GM18519 (cell line): ENCODE results near the gene CROCC2.

Experiments used
- ATAC-seq: cut with Tn5 transposase; IDR thresholded peaks from one replicate; pipeline ENCODE4 v1.9.1; 2021; ENCODE audit warnings: mild to moderate bottlenecking, moderate library complexity; ENCODE audit not compliant: unreplicated experiment, low FRiP score

Gene CROCC2

DNA sequence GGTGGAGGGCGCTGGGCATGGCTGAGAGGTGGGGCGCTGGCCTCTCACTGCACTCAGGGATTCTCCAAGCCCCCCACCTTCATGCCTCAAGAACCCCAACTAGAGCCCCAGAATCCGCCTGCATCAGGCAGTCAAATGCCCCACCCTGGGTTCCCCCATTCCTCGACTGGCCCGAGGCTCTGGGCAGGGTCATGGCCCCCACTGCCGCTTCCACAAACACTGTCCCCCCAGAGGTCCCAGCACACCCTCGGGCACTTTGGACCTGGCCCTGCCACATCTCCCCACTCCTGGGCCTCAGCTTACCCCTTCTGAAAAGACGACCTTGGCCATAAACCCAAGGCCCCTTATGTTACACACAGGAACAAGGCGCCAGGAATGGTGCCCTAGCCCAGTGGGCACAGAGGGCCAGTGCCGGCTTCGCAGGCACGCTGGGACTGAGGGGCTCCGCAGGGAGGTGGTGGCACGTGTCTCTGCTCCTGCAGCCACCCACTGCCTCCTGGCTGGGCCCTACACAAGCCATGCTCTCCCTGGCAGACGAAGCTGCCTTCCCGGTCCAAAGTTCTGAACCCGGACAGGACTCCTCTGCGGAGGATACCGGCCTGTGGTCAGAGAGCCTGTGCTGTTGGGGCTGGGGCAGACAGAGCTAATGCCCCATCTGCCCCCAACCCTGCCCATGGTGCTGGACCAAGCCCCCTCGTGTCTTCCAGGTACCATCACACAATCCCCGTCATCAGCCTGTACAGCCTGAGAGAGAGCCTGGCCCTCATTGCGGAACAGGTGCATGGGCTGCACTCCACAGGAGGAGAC is 30.7 kb upstream of the CROCC2 start:
- no peak for ATAC-seq

DNA sequence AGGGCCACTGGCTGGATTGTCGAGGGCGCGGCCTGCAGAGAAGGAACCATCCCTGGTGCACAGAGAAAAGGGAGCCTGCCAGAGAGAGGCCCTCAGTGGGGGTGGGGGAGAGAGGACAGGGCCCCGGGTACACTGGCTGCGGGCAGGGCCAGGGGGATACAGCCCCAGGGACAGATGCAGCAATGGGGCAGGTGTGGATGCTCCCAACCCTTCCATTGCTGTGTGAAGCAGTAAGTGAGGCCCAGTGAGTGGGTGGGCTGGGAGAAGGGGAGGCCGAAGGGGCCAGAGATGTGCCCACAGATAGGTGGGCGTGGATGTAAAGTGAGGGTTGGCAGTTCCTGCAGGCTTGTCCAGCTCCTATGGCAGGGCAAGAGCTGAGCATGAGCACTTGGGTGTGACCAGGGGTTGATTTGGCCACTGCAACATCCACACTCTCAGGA is 30.1 kb upstream of the CROCC2 start:
- no peak for ATAC-seq

DNA sequence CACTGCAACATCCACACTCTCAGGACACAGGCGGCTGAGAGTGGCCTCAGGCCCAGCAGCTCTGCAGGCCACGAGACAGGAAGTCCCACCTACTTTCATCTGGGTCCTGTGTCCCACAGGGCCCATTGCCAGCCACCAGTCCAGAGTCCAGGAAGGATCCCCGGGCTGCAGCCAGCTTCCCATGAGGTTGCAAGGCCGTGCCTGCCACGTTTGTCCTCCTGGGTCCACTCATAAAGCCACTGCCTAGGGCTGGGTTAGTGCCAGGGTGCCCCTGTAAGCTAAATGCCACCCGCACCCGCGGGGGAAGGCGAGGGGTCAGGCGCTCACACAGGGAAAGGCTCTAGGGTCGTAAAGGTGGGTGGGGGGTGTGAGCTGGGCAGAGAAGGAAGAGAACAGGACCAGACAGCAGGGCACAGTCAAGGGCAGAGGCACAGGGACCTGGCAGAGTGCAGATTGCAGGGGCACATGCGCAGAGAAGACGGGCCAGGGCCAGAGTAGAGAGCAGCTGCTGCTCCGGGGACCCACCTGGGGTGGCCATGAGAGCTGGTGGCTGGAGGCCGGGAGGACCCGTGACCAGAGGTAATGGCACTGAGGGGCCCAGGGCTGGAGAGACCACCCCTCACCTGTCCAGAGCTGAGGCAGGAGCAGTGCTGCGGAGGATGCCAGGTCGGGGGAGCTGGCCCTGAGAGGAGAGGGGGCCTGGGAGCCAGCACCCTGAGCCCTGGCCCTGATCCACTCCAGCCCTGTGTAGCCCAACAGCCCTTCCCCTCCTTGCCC is 29.5 kb upstream of the CROCC2 start:
- ATAC-seq: no peak

DNA sequence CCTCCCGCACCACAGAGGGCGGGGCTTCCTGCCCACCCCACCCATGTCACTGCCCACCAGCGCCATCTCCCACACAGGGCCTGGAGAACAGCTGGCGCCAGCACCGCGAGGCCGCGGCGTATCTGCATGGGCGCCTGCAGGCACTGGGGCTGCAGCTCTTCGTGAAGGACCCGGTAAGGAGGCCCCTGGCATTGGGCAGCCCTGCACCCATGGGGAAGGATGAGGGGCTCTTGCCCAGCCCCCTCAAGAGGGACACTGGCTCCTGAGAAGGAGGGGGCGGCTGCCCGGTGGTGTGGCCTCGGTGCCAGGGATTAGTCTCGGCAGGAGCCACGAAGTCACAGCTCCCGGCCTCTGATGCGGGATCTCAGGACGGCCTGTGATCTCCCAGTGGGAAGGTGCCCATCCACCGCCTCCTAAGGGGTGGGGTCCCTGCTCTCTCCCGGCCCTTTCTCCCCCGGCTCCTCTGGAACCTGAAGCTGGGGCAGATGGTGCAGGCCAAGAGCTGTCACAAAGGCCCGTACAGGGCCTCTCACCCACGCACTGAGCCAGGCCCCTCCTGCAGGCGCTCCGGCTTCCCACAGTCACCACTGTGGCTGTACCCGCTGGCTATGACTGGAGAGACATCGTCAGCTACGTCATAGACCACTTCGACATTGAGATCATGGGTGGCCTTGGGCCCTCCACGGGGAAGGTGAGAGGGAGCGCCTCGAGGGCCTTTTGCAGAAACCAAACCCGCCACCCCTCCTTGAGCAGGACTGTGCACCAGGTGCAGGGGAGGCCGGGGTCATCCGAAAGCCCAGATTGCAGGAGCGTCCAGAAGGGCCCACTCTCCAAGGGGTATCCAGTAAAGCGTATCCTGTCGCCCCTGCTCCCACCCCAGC is 28.4 kb upstream of the CROCC2 start:
- no peak for ATAC-seq

DNA sequence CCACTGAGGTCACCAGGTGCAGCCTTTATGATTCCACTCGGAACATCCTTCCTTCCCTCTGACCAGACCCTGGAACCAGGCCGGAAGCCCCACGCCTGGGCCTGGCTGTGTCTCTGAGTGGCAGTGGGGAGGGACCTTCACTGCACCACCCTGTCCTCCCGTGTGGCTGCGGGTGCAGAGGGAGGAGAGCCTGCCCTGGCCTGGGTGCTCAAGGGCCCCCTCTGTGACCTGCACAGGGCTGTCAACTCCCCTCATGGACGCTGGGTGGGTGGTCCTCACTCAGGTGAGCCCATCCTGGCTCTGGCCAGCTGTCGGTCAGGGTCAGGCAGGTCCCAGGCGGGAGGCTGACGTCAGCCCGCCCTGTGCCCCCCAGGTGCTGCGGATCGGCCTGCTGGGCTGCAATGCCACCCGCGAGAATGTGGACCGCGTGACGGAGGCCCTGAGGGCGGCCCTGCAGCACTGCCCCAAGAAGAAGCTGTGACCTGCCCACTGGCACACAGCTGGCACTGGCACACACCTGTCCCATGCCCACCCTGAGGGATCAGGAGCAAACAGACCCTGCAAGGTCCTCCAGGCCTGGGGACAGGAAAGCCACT is 27.7 kb upstream of the CROCC2 start:
- no peak for ATAC-seq

DNA sequence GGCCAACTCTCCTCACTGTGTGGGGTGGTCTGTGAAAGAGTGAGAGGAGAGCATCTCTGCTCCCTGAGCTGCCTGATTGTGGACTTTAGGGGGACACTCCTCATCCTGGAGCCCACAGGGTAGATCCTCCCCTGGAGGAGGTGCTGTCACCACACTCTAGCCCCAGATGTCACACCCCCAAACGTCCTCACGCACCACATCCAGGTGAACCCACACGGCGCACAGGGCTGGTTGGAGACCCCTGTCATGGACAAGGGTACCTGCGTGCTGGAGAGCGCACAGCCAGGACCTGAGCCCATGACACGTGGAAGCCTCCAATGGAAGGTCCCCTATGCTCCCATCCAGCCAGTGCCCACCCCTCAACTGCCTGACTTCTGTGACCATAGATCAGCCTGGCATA is 27.0 kb upstream of the CROCC2 start:
- ATAC-seq: no peak

DNA sequence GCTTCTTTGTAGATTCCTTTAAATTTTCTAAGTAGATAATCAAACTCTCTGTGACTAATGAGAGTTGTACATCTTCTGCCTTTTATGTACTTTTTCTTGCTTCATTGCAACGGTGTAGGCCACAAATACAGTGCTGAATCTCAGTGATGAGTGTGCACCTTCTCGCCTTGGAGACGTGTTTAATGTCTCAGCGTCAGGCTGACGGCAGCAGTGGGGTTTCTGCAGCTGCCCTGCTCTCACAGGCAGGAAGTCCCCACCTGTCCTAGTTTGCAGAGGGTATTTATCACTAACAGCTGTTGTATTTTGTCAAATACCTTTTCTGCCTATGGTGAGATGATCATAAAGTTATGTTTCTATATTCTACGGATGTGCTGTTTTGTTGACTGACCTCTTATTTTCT is 24.2 kb upstream of the CROCC2 start:
- ATAC-seq: no peak

DNA sequence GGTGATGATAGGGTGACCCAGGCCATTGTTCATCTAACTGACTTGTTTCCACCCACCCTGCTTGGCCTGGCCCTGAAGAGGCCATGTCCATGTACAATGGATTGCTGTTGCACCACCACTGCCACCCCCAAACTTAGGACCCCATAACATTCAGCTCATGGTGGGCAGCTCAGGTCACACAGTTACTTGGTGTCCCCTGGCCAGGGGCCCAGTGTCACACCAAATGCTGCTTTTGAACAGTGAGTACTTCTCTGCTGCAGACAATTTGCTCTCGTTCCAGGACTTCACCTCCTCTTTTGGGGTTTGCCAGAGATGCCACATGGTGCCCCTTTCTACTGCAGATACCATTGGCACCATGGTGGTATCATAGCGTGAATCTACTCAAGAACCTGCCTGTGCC is 21.9 kb upstream of the CROCC2 start:
- no peak for ATAC-seq

DNA sequence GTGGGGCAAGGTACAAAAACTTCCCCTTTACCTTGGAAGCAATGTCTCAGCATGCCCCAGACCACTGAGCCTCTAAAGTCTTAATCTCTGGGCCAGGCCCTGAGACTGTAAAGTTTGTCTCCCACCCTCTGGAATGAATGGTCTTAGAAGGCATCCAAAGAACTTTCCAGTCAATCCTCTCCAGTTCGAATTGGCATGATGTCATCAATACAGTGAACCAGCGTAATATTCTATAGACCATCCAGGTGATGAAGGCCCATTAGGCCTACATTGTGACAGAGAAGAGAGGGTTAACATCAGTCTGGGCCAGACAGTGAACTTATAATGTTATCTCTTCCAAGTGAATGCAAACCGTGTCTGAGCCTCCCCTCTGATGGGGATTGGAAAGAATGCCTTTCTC is 21.4 kb upstream of the CROCC2 start:
- ATAC-seq: no peak

DNA sequence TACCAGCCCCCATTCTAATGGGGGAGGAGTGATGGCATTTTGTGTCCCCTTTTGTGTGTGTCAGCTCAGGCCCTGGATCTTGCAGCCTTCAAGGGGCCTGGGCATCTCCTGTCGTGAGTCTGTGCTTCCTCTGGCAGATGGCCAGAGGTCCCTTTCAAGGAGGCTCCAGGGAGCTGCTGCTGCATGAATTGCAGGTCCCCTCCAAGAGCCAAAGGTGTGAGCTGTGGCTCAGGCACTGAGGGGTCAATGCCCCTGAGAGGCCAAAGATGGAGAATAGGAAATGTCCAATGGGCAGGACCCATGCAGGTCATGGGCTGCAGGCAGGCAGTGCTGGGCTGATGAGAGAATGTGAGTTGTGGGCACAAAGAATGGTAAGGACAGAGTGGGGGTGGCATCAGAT is 20.6 kb upstream of the CROCC2 start:
- no peak for ATAC-seq

DNA sequence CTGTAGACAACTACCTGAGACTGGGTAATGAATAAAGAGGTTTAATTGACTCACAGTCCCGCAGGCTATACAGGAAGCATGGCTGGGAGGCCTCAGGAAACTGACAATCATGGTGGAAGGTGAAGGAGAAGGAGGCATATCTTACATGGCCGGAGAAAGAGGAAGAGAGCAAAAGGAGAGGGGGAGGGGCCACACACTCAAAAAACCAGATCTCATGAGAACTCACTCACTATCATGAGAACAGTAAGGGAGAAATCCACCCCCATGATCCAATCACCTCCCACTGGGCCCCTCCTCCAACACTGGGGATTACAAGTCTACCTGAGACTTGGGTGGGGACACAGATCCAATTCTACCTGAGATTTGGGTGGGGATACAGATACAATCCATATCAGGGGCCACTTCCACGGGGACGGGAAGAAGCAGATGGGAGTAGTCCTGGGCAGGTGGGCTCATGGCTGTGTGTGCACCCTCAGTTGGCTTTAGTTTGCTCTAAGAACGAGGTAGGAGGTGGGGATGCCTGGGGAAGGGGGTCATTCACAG is 20.0 kb upstream of the CROCC2 start:
- no peak for ATAC-seq

DNA sequence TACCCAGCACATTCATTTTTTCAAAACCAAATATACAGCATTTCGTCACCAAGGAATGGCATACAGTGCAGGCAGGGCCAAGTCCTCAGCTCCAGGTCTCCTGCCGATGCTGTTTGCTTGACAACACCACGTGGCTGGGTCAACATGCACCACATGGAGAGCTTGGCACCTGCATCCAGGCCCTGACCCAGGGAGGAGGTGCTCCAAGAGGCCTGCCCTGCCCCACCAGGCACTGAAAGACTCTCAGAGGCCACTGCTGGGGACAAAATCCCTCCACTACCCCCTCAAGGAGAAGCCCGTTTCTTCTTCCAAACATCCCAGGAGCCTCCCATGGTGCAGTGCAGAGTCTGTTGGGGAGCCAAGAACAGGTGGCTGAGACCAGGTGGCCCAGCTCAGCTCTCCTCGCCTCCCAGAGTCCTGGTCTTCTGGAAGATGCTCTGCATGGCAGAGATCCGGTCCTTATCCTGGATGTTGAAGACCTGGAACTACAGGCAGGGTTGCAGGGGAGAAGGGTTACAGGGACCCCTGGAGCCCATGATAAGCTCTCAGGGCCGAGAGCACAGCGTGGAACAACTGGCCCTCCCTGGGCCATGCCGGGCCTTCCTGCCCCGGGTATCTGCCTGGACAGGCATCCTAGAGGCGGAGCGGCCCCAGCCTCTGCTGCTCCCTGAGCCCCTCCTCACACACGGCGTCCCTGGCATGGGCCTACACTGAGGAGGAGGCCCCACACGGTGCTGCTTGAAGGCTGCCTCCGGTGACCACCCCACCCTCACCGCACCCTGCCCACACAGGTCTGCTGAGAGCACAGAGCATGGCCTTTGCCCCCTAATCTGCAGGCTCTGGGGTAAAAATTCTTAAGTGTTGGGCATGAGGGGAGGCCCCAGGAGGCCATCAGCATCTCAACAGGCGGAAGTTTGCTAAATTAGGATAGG is 19.2 kb upstream of the CROCC2 start:
- no peak for ATAC-seq

DNA sequence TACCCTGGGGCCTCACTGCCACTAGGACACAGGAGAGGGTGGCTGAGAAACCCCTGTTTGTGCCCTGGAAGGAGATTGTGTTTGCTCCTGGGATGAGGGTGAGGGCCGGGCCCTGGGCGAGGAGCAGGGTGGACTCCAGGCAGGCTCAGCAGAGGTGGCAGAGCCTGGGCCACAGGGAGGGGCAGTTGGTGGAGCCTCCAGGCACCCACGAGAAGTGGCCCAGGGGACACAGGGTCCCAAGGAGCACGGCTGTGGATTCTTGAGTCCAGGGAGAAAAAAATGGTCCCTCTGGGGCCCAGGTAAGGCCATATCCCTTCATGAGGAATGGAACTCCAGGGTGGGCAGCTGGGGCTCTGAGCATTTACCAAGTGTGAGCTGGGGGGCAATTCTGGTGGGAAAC is 18.5 kb upstream of the CROCC2 start:
- ATAC-seq: no peak

DNA sequence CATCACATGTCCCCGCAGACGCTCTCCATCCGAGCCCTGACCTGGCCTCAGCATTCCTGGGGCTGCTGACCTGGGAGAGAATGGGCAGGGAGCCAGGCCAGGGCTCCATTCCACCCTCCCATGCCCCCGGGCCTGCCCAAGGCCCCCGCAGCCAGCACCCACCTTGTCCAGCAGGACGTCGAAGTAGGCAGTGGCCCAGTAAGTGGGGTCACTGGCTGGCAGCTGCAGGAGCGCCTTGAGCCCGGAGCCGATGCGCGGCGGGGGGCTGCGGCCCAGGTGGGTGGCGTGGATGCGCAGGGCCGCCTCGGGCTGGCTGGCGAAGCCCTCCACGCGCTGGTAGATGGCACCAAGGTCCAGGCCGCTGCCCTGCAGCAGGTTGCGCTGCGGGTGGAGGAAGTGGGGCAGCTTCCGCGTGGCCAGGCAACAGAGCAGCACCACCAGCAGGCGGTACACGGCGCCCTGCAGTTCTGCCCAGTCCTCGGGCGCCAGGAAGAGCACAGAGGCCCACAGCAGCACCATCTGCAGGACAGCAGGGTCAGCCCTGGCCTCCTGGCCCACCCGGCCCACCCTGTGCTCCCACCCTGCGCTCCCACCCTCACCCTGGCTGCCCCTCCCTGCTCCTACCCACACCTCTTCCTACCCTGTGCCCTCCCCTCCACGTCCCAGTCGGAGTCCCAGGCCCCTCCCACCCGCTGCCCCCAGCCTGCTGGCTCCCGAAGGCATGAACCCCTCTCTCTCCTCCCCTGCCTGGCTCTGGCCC is 17.8 kb upstream of the CROCC2 start:
- ATAC-seq: no peak

DNA sequence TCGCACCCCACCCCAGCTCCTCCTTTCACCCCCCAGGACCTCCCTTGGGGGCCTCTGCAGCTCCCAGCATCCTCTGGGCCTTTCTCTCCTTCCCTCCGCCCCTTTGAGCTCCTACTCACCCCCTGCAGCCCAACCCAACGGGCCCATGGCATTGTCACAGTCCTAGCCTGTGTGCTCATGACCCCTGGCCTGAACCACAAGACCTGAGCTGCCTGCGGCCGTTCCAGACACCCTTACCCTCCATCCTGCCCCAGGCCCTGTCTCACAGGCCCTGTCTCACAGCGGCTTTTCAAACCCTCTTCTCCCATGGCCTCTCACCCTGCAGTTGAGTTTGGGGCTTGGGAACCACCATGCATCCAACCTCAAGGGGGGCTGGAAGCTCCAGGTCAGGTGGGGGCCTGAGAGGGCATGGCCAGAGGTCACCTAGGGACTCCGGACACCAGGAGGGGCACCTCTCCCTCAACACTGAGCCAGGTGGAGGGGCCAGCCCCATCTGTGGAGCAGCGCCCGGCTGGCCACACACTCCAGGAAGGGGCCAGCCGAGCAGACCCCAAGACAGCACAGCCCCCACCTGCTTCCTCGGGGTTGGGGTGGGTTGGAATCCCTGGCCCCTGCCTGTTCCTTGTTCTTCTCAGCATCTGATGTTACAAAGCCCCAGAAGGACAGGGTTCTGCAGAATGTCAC is 17.1 kb upstream of the CROCC2 start:
- no peak for ATAC-seq

DNA sequence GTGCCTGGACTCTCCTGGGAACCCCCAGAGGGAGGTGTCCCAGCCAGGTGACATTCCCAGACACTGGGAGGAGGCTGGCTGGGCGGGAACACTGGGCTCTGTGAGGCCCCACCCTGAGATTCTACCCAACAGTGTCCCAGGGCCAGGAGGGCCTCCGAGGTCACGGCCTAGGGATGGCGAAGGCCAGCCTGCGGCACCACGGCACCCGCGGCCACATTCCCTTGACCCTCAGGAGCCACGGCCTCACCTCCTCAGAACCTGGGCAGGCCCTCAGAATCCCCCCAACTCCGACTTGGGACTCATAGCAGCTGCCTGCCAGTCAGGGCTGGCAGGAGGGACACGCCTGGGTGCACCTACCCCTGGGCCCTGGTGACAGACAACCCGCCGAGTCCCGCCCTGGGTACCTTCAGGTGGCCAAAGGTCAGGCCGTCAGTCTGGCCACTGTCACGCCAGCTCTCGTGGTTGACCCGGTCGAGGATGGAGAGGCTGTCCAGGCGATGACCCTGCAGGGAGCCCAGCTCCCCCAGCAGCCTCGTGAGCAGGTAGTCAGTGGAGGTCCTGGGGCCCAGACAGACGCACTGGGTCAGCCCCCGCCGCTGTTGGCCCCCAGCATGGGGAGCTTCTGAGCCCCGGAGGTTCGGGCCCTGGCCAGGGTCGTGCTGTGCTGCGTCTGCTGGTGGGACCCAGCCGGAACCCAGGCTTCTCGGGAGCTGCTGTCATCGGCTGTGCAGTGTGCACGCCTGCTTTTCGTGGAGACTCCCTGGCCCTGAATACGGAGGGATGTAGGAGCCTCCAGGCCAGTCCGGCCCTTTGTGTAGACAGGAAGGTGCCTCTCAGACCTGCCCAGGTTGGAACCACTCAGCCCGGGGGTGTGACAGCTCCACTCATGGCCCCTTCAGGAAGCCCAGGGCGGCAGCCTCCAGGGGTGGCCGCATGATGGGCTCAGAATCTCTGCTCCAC is 16.3 kb upstream of the CROCC2 start:
- no peak for ATAC-seq

DNA sequence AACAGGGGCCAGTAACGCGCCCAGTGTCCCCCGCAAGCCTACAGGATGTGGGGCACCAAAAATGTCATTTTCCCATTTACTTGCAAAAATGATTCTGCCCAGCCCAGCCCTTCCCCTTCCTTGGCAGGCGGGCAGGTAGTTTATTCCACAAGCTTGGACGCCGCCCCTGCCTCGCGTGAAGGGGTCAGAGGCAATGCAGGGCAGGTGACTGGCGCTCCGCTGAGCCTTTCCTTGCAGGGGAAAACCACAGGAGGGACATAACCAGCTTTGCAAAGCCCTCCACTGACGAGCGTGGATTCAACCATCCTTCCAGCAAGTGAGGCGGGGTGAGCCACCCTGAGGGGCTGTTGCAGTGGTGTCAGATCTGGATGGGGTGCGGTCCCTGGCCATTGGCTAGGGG is 15.4 kb upstream of the CROCC2 start:
- no peak for ATAC-seq
